ENCODE results near the gene CTNNAL1.

- no peak for TF ChIP-seq ZNF366 (tag by site-specific recombination; conservative IDR thresholded peaks at IDR 0.05)
- TF ChIP-seq CTCF (tag by site-specific recombination; IDR thresholded peaks at IDR 0.05), result no peak
- TF ChIP-seq ZNF274 (IDR thresholded peaks at IDR 0.05; ENCODE audit: low read length), result no peak
- no peak for TF ChIP-seq ZNF274 (tag by site-specific recombination; IDR thresholded peaks at IDR 0.05; ENCODE audit: borderline replicate concordance)
- no peak for TF ChIP-seq SP7 (tag by site-specific recombination; IDR thresholded peaks at IDR 0.05)
- no peak for TF ChIP-seq SP2 (tag by site-specific recombination; IDR thresholded peaks at IDR 0.05)
- no peak for TF ChIP-seq ZNF501 (tag by site-specific recombination; IDR thresholded peaks at IDR 0.05)
- no peak for TF ChIP-seq KLF7 (tag by site-specific recombination; IDR thresholded peaks at IDR 0.05; ENCODE audit: borderline replicate concordance)
- no peak for TF ChIP-seq ZNF423 (tag by site-specific recombination; IDR thresholded peaks at IDR 0.05)
- TF ChIP-seq GFI1B (tag by site-specific recombination; IDR thresholded peaks at IDR 0.05), result no peak
Measured at GRCh38 chr9:109031241-109031640, 17.9 kb upstream of the CTNNAL1 start.
